GM19397 (cell line): ENCODE measurements around the gene NSF.
"Not testable (repeated sequence)": the region's sequence is repeated elsewhere in the genome, so short reads cannot be mapped to it uniquely, and the experiment has no call there.

ENCODE experiments used
- ATAC-seq: cut with Tn5 transposase; IDR thresholded peaks from one replicate; pipeline ENCODE4 v1.9.1; 2021; ENCODE audit warnings: mild to moderate bottlenecking, moderate library complexity; ENCODE audit not compliant: unreplicated experiment

NSF gene

DNA sequence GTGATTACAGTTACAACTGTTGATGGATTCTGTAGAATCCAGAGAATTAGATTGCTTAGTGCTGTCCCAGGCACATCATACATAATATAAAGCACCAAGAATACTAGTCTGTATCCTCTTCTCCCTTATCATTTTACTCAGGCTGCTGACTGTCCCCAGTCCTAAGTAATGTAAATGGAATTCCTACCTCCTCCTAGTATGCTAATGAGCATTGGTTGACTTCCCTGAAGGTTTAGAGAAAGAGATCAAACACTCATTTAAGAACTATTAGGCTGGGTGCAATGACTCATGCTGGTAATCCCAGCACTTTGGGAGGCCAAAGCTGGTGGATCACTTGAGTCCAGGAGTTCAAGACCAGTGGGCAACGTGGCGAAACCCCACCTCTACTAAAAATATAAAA is 37.0 kb downstream of the NSF start:
- not testable (repeated sequence) for ATAC-seq

DNA sequence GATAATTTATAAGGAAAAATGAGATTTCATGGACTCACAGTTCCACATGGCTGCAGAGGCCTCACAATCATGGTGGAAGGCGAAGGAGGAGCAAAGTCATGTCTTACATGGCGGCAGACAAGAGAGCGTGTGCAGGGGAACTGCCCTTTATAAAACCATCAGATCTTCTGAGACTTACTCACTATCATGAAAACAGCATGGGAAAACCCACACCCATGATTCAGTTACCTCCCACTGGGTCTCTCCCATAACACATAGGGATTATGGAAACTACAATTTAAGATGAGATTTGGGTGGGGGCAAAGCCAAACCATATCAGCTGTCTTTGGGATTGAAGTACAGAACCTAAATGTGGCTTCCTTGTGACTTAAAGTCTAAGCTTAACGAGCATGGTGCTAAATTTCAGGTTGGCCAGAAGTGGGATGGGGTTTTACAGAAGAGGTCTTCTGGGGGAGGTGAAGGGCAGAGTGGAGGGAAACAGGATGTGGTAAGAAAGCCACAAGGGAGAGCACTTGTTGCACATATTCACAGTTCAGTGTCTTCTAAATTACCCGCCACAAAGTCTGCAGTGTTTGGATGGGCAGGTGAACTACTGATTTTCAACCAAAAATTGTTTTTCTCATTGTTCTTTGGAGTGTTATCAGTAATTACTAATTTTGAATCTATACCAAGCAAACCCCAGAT is 38.4 kb downstream of the NSF start:
- not testable (repeated sequence) for ATAC-seq

DNA sequence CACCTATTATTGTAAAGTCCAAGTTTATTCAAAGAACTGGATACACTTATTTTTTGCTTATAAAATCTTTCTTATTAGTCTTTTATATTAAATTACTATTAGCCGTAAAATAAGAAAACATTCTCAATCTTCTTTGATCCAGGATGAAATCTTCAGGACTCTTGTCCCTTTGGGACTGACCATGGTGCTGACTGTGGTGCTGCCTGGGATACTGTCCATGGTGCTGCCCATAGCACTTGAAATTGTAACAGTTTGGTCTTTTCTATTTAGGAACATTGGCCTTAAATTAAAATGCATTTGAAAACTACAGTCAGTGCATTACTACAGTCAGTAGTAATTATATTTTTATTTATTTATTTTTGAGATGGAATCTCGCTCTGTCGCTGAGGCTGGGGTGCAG is 41.7 kb downstream of the NSF start:
- ATAC-seq = not testable (repeated sequence)

DNA sequence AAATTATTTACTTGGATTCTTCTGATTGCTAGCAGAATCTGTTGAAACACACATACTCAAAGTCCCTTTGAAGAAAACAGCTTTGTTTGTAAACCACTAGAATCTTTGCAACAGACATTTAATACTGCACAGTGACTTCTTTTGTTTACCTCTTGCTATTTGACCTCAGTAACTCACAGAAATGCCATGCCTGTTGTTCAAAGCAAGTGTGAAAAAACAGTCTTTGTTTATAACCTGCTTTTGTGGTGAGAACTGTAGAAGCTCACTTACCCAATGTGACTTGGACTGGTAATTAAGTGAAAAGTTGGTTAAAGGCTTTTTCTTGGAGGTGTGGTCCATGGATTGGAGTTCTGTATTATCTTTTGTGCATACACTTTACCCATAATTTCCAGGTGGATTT is 44.4 kb downstream of the NSF start:
- ATAC-seq = not testable (repeated sequence)

DNA sequence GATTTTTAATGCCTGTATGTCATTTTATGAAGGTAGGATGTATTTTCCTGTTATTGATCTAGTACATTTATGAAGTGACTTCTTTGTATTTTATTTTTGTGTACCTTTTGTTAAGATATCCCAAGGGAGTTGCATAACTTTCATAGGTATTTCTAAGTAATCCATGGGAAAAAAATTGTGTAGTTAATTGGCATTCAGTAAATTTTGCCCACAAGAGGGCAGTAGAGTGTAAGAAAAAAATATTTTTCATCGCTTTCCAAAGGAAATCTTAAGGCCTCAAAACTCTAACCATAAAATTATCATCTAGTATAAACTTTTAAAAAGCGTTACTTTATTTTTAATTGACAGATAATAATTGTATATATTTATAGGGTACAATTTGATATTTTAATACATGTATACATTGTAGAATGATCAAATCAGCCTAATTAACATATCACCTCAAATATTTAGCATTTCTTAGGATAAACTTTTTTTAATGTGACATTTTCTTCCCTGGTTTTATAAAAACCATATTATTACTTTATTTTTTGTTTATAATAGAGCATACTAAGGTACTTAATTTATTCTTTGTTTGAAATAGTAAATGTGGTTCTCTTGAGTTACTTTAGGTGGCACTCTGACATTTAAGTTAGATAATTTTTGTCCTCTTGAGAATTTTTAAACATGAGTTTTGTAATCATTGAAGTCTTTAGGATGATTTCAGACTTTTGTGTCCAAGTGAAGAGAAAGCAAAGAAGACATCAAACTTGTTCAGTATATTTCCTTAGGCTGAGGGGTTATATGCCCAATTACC is 51.6 kb downstream of the NSF start:
- ATAC-seq = not testable (repeated sequence)

DNA sequence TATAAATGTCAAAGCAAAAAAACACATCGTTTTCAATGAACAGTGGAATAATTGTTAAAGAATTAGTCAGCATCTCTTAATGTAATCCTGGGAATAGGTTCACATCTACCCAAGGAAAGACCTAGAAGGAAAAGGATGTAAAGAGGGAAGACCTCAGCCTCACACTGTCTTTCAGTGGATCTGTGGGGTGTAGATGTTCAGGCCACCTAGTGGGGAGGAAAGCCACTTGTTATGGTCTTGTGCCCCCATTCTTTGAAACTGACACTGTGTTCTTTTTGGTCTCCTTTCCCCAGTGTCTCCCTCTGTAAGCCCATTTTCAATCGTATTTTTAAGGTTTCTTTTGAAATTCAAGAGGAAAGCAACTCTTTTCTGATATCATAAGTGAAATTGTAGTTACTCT is 56.8 kb downstream of the NSF start:
- ATAC-seq = not testable (repeated sequence)

DNA sequence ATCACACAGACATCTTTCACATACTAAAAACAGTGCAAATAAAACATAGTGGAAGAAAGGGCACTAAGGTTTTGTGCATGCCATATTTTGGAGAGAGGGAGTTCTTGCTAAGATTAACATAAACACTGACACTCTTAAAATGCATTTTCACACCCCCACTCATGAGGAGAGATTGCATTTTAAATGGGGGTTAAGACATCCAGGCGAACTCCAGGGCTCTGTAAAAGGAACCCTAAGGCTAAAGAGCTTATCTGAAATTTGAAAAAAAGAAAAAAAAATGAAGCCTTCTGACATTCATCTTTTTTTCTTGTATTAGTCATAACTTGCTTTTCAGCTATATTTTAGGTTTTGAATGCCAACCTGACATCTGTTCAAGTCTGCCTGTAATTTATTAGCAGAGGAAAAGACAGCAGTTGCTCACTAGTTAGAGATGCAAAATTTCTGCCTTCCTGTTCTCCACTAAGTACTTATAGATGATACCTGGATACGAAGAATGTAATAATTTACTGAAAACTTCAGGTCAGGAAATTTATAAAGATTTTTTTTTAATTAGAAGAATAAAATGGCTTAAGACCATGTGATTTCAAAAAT is 57.3 kb downstream of the NSF start:
- ATAC-seq = not testable (repeated sequence)

DNA sequence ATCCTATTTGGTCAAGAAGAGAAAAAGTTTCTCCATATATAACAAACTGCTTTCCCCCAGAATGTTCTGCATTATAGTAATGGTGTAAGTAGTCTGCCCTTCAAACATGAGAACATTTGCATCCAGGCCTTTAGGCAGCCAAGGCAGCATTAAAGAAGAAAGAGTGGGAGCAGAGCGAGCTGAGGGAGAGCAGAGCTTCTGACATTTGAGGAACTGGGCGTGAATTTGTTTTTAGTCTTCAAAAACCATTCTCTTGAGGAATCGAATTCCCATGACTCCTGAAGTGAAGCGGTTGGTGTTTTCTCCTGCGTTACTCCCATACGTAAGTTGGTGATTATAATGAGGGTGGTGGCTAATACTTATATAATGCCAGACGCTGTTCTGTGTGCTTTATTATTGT is 58.8 kb downstream of the NSF start:
- not testable (repeated sequence) for ATAC-seq

DNA sequence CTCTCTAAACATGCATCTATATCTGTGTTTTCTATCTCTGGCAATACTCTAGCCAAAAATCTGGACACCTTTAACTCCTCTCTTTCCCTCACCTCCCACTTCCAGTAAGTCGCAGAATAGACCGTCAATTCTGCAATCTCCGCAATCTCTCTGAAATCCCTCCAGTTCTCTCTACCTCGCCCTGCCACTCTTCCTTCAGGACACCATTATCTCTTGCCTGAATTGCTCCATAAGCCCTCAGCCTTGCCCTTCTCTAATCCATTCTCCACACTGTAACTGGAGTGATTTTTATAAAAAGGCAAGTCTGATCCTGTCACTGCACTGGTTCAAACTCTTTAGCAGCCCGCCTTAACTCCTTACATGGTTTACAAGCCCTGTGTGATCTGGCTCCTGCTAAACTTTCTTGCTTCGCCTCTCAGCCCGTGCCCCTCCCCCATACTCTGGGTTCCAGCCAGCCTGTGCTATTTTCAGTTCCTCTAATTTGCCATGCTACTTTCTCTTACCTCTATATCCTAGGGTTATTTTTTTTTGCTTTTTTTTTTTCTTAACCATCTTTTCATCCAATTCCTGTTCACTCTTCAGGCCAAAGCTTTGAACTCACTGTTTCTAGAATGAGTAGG is 61.7 kb downstream of the NSF start:
- not testable (repeated sequence) for ATAC-seq

DNA sequence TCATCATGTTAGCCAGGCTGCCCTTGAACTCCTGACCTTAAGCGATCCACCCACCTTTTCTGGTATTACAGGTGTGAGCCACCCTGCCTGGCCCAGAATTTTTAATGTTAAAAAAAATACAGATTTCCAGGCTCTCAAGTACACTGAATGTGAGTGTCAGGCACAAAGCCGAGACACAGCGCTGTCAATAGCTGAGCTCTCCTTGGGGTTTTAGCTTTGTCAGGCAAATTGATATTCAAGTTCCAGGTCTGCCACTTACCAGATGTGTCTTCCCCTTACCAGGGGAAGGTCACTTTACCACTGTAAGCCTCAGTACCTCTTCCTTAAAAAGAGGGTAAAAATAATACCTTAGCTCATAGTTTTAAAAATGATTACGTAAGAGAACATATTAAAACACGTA is 67.8 kb downstream of the NSF start:
- not testable (repeated sequence) for ATAC-seq

DNA sequence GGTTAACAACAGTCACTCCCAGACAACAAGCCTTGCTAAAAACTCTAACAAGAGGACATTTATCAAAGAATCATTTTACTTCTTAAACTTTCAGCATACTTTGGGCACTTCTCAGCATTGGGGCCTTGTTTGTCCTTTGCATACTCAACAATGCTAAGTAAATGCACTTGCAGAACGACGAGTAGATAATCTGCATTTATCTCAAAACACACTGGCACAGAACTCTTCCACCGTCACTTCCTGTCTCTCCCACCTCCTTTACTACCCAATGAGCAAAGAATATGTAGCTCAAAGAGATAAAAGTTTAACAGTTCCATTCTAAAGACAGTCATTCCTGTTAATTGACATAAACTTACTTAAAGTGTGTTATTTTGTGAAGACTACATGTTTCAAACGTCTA is 69.2 kb downstream of the NSF start:
- not testable (repeated sequence) for ATAC-seq

DNA sequence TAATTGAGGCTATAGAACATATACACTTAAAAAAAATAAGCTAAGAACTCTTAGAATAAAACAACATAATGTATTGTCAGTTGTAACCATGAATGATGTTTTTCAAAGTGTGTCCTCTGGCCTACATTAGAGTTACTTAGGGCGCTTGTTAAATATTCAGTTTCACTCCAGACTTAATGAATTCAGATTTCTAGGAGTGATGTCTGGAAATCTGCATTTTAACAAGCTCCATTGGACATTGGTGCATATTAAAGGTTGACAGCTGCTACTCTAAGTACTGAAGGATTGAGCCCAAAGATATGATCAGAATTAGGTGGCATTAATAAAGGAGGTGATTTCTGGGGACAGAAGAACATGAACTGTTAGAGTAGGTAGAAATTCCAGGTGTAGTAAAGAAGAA is 72.7 kb downstream of the NSF start:
- not testable (repeated sequence) for ATAC-seq

DNA sequence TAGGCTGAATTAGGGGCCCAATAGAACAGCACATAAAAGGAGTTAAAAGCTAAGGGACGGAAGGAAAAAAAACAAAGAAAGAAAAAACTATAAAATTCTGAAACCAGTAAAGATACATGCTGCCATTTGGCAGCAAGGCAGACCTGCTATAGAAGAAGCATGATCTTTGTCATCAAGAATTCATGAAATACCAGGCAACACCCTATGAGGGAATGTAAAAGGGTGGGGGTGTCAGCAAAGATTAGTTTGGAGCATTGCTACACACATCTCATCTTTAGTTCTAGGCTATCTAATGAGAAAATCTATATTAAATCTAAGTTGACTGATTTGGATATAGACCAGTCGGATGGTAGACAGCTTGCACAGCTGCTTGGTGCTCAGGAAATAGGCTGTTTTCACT is 73.1 kb downstream of the NSF start:
- ATAC-seq = not testable (repeated sequence)

DNA sequence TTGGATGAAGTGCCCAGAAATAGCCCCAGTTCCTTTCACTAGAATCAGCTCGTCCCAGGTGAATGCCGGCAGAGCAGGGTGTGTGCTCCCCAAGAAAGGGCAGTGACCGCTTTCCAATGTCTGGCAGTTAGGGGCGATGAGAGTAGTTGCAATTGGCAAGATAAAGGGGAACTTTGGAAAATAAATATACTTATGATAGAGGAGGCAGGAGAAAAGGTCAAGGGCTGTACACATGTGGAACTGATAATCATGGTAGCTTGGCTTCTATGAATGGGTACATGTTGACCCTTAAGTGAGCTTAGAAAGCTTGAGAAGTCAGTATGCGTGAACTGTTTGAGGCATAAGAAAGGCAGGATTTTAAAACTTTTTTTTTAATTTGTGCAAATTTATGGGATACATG is 75.5 kb downstream of the NSF start:
- not testable (repeated sequence) for ATAC-seq

DNA sequence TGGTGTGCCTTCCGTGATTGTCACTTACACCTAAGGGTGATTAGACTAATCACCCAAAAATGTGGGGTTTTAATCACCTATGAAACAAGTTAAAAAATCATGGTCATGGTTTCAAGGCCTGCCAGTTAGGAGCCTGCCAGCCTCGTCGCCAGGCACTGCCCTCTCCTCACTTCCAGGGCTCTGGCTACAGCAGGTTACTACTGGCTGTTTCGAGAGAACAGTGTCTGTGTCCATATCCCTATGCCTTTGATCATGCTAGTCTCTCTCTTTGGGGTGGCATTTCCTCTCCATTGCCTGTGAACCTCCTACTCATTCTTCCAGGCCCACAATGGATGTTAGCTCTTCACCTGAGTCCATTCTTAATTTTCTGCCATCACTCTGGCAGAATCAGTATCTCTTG is 80.3 kb downstream of the NSF start:
- ATAC-seq = not testable (repeated sequence)

DNA sequence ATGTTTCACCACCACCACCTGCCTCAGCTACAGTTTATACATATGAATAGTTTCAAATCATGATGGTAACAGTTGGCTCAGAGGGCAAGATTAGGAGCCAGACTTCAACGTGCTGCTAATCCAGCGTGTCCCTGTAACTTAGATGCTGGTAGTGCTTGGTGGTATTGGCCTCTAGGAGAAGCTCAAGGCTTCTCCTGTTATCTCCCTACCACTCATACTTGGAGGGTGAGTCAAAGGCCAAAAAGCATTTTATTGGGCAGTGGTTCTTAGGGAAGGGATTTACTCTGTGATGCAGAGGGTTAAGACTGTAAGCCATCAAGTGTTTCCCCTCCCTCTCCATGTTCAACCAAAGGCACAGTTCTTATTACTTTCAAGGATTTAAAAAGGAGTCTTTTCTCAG is 82.3 kb downstream of the NSF start:
- ATAC-seq = not testable (repeated sequence)

DNA sequence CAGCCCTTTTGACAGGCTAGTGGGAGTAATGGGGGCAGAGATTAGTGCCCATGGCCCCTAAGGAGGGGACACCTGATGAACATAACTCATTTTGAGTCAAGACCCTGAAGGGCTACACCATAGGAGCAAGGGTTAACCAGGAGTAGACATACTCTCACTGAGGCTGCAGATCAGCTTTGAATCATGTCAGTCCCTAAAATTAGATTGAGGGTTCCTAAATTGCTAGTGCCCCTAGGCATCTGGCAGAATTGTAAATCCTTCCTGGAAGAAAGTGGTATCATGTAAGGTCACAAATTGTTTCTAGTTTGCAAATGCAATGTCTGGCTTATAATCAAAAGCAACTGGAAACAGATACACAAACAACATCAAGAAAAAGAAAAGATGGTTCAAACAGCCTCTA is 87.3 kb downstream of the NSF start:
- ATAC-seq = not testable (repeated sequence)

DNA sequence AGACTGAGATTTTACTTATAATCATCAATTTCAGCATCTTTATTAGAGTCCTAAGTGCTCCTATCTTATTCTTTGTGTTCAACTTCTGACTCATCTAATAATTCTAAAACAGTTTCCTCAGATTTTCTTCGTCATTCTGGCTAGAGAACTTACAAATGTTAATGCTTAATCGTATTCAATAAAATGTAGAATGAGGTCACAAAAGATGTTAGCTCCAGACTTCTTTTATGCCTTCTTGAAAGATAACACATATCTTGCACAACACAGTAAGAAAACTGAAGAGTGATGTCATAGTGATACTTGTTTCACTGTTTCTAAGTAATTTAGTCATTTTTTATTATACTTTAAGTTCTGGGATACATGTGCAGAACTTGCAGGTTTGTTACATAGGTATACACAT is 93.2 kb downstream of the NSF start:
- ATAC-seq = not testable (repeated sequence)

DNA sequence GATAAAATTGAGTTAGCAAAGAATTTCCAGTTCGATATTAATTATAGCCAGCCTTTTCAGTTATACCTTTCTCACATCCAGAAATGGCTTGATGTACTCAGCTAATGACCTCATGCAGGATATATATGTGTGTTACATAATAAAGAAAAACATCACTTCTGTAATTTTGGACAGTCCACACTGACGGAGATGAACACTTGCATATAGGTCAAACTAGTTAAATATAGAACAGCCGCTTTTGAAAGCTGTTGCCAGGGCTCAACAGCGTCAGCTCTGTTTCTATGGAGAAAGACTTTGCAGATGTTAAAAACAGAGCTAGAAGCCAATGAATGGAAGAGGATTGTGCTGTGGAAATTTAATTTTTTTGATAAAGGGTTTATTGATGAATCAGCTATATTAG is 94.8 kb downstream of the NSF start:
- not testable (repeated sequence) for ATAC-seq

DNA sequence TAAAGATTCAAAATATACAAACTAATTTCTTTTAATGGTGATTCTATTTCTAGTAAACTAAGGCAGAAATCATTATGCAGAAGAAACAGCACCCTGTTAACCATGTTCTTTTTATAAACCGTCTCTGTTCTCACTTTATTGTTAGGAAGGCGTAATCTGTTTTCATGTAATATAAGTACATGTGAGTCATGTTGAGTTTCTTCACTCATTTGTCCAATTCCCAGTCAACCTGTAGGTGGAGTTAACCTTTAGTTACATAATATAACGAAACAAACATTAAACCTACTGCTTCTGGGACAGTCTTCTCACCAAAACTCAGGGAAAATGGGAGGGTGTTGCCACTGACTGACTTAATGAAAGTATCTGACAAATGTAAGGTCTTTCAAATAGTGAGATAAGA is 101.7 kb downstream of the NSF start:
- not testable (repeated sequence) for ATAC-seq

DNA sequence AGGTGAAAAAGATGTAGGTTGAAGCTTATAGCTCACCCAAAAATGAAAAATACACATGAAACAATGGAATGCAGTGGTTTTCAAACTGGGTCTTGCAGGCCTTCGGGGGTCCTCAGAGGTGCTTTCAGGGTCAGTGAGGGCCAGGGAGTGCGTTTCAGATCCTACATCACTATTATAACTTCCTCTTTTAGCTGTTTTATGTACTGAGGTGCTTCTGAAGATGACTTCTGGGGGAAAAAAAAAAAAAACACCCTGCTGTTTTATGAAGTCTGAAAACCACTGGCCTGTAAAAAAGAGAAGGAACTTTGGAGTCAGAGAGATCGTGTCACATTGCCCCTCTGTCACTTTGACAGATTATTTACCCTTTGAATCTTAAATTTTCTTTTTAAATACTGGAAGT is 102.8 kb downstream of the NSF start:
- ATAC-seq = not testable (repeated sequence)
